Measurements from ENCODE around the gene OR2AG1.

Gene OR2AG1, protein sequence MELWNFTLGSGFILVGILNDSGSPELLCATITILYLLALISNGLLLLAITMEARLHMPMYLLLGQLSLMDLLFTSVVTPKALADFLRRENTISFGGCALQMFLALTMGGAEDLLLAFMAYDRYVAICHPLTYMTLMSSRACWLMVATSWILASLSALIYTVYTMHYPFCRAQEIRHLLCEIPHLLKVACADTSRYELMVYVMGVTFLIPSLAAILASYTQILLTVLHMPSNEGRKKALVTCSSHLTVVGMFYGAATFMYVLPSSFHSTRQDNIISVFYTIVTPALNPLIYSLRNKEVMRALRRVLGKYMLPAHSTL

DNA sequence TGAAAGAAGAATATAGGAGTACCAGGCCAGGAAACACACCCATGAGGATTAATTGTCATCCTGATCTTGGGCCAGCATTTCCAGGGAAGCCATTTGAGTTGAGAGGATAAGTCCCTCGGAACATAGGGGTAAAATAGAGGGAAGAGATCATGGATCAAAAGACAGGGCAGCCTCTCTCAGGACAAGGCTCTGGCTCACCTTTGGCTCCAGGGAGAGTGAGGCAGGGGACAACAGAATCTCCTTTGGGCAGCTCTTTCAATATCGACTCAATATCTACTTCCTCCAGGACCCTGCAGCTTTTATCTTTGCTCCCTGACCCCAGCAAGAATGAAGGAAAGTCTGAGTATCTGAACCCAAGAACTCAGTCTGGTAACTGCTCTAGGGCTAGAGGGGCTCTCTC is at the start of gene OR2AG1:
Gene OR2AG1, plus strand, starts transcription at position 301 of the 400 bp plus-strand sequence. CDS start 2,018 bp downstream, outside the sequence.
- no peak for DNase-seq (ENCODE audit: low read depth in 2 of 2, low spot score in 1 of 2)

GRCh38 chr11:6733326-6734275 is 49.2 kb upstream of the OR2AG1 start:
- DNase-seq (ENCODE audit: low read depth in 2 of 2, low spot score in 1 of 2): no peak

- DNase-seq (ENCODE audit: low read depth in 2 of 2, low spot score in 1 of 2): no peak
These were observed 48.2 kb upstream of the OR2AG1 start for GRCh38 chr11:6734616-6735015.

DNA sequence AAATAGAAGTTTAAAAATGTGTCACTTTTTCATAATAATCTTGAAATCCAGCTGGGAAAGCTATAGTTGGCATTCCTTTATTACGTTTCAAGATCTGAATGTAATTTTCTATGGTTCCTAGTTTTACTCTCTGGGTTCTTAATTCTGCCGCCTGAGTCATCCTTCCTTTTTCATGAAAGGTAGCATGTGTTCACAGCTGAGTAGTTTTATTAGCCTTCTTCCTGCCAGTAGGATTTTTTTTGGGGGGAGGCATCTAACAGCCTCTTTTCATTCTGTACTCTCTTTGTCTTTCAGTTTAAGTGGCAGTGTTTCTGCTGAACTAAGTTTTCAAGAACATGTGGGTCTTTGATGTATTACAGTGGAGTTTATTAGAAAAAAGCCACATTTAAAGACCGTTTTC is 47.5 kb upstream of the OR2AG1 start:
- no peak for DNase-seq (ENCODE audit: low read depth in 2 of 2, low spot score in 1 of 2)

- DNase-seq (ENCODE audit: low read depth in 2 of 2, low spot score in 1 of 2): no peak
These were observed 46.2 kb upstream of the OR2AG1 start for GRCh38 chr11:6736495-6737121.

DNA sequence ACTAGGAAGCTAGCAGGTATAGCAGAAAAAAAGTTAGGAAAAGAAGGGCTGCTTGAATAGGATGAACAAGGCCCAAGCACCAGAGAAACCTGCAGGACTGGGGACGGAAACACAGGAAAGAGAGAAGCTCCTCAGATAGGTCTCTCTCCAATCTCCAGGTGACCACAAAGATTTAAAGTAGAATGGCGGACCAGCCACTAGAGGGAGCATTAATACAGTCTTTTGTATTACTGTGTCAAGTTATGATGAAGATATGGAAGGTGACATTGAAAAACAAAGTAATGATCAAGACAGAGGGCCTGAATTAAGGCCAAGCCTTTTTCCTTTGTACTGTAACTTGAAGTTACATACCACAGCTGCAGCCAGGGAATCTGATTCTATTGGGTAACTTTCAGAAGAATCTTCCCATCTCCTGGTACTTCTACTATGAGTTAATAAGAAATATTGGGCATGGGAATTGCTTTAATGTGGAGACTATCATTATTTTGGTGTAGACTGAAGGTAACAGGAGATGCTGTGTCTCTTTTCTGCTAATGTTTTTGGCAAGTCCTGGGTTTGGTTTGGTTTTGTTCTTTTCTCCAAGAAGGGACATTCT is 44.9 kb upstream of the OR2AG1 start:
- DNase-seq (ENCODE audit: low read depth in 2 of 2, low spot score in 1 of 2): peak; percentile 15 to 49

DNA sequence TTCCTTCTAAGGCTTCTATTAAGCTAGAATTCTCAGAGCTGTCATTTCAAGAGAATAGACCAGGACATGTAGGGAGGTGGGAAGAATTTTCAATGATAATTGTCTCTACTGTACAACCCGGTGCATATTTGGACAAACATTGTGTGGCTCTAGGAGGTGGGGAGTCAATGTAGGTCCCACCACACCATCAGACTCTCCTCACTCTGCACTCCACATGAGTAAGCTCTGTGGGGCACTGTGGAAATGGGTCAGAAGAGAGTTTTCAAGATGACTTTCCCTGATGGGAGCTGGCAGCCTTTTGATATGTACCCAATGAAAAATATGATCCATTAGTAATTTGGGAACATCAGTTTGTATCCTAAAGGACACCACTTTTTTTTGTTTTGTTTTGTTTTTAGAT is 44.2 kb upstream of the OR2AG1 start:
- DNase-seq (ENCODE audit: low read depth in 2 of 2, low spot score in 1 of 2): no peak

GRCh38 chr11:6742260-6742659 is 40.6 kb upstream of the OR2AG1 start:
- no peak for DNase-seq (ENCODE audit: low read depth in 2 of 2, low spot score in 1 of 2)

DNA sequence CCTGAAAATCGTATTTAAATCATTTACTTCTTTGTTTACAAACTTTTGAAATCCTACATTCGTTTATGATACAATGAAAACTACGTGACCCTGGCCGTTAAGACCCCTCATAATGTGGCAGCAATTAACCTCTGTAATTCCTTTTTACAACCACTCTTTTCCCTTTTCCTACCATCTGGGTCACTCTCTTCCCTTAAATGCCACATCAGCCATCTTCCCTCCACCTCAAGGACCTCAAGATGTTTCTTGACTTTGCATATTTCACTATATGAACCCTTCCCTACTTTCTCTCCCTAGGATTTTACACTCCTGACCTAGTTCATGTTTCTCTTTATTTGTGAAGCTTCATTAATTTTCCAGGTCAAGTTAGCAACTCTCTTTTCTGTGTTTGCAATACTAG is 37.8 kb upstream of the OR2AG1 start:
- no peak for DNase-seq (ENCODE audit: low read depth in 2 of 2, low spot score in 1 of 2)

DNA sequence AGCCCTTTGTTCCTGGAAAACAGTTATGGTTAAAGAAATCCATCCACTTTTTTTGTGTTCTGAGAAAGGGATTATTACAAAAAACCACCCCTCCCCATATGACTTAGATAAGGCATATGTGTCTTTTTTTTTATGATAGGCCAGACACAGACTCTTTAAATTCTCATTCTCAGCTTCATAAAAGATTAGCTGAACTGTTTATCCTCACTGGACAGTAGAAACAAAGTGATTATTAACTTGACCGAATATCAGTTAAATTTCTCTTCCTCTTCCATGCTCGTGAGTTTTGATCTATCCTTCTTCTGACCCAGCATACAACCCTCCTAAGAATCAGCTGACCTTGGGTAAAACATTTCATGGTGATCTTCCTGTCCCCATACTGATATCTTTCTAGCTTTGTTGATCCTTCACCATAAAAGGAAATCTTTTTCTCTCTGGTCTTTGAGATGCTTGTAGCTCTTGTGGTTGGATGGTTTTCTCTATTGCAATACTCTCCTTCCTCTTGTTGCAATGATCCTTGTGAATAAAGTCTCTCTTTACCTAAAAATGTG is 37.3 kb upstream of the OR2AG1 start:
- no peak for DNase-seq (ENCODE audit: low read depth in 2 of 2, low spot score in 1 of 2)

GRCh38 chr11:6746086-6746618 is 36.7 kb upstream of the OR2AG1 start:
- DNase-seq (ENCODE audit: low read depth in 2 of 2, low spot score in 1 of 2): no peak

- DNase-seq (ENCODE audit: low read depth in 2 of 2, low spot score in 1 of 2): no peak
These were observed 36.2 kb upstream of the OR2AG1 start for GRCh38 chr11:6746626-6747025.

DNA sequence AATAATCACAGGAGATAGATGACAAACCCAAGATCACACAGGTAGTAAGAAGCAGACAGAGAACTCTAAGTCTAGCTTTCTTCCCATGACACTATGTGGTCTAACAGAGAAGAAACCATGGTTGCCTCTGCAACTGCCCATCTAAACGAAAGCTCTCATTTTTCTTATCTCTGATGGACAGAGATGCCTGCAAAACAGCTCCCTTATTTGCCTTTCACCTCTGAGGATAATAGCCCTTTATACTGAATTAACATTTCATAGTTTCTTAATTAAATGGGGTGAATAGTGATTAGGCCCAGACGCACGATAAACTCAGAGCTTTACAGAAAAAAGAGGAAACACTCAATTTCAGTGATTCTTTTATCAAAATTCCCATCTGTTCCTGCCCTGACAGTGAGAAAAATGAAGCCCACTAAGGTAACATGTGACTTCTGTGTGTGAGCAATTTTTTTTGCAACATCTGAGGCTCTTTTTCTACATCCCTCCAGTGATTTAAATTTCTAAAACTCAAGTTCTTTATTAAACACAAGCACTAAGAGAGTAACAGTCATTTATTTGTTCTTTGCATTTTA is 35.6 kb upstream of the OR2AG1 start:
- DNase-seq (ENCODE audit: low read depth in 2 of 2, low spot score in 1 of 2): no peak

DNA sequence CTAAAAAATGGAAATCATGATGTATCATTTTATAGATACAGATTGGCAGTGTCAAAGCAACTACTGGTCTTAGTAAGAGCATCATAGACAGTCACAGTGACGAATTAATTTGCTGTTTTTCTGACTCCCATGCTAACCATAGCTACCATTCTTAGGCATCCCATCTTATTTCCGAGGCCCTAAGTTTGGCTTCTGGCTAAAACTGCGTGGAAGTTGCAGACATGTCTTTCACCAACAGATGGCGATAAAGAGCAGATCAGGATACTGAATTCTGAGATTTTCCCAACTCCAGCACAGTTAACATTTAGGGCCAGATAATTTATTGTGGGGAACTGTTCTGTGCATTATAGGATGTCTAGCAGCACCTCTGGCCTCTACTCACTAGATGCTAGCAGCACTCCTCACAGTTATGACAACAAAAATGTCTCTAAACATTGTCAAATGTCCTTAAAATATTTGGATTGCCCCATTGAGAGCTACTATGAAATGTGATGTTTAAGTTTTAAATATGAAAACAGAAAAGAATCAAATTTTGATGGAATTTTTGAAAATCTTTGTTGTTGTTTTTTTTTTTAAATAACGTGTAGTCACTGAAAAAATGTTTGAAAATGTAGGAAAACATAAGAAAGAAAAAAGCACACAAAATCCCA is 27.4 kb upstream of the OR2AG1 start:
- no peak for DNase-seq (ENCODE audit: low read depth in 2 of 2, low spot score in 1 of 2)

- no peak for DNase-seq (ENCODE audit: low read depth in 2 of 2, low spot score in 1 of 2)
These were observed 26.9 kb upstream of the OR2AG1 start for GRCh38 chr11:6755953-6756347.

DNA sequence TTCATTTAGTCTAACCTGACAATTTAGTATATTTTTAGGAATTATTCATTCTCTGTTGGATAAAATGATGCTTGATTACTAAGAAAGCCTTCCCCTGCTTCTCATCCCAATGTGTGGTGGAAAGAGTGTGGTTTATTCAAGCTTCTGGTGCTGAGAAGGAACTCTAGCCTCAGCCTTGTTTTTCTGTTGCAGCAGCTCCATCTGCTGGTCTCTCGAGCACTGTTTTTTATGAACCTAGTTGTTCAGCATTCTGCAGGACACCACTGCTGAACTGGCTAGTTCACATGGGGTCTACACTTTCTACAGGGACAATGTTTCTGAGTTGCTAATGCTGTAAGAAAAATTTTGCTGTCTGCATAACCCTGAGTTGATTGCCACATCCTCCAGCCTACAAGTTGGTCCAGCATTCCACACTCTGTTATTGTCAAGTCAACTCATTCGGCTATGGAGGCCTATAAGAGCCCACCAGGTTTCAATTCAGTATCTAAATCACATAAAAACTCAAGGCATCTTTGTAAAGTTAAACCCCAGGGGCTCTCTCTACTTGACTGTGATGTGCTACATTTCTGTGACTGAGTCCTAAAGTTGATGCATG is 25.4 kb upstream of the OR2AG1 start:
- peak; percentile 41 to 42 for DNase-seq (ENCODE audit: low read depth in 2 of 2, low spot score in 1 of 2)

DNA sequence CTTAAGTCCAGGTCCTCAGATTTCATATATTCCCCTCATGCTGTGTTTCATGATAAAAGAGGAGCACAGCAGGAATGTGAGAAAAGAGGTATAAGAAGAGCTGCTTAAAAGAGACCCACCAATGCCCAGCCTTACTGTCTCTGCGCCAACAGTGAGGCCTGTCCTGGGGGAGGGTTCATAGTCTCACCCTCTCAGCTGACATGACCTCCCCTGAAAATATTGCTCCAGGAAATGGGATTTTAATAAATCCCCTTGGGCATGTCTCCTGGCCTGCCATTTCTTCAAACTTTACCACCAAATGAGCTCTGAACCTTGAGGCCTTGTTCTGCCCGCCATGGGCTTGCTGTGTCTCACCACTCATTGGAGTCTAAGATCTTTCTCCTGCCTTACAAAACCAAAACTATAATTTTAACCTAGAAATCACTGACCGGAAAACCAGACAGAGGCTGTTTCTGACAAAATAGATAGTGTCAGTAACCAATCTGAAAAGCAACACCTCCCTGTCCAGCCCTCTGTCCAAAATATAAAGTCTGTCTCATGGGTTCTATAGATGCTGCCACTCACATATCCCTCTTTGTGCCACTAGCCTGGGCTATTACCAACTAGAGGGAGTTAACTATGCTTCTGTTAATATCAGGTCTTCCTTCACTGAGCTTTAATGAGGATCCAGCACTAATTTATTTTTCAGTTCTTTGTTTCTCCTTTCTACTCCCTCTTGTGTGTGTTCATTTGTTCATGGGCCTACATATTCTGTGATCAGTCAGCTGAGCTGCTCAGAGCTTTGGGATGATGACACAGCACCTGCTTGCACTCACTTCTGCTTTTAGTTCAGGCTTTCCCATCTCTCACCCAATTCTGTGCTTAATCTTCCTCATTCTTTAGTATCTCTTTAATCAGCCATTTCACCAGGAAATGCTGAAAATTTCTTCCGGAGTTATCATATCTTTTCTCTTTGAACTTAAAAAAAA is 10.6 kb upstream of the OR2AG1 start, which contains the start of gene OR2AG2:
Gene OR2AG2, minus strand, starts transcription at position 51 of the 968 bp plus-strand sequence. CDS start 3,019 bp downstream, outside the sequence.
- DNase-seq (ENCODE audit: low read depth in 2 of 2, low spot score in 1 of 2): no peak

GRCh38 chr11:6778518-6778917 is 4.3 kb upstream of the OR2AG1 start:
- DNase-seq (ENCODE audit: low read depth in 2 of 2, low spot score in 1 of 2): no peak

All from stimulated activated CD8-positive, alpha-beta memory T cell treated with anti-CD3 and anti-CD28 coated beads, Interleukin-4, amount 100 ng/mL, for 4 hours (primary cell).